Keratinocyte (primary cell): Measurements from ENCODE around the gene CCDC70. TPM values are rescaled to one million over a fixed set of nuclear protein-coding genes. Genes with fewer than 3 reads are reported as not detected.

Source experiments
- DNase-seq: peaks from one replicate; pipeline ENCODE4 v3.0.0-alpha.2; 2011; ENCODE audit warnings: low read depth, missing footprints, low spot score
- FAIRE-seq: peaks from 2 replicates; lab custom pipeline; 2011; peaks lifted over from hg19 to GRCh38; lab: Jason Lieb, UNC
- H2AFZ ChIP-seq: 2 replicates; pipeline ENCODE4 v1.6.0; 2012; ENCODE audit warnings: low read length, control low read depth, inconsistent platforms; ENCODE audit not compliant: control insufficient read depth
- H3K27ac ChIP-seq: 2 replicates; pipeline ENCODE4 v1.5.1; 2011; ENCODE audit warnings: low read length; ENCODE audit not compliant: control insufficient read depth, insufficient read depth
- H3K27me3 ChIP-seq: 3 replicates; pipeline ENCODE4 v1.6.0; 2011; ENCODE audit warnings: low read length; ENCODE audit not compliant: control insufficient read depth, insufficient read depth; ENCODE audit errors: extremely low read depth
- H3K36me3 ChIP-seq, 2 experiments: 2 replicates in 1 of 2; 3 replicates in 1 of 2; pipeline ENCODE4 v1.5.1; 2011; ENCODE audit warnings: low read length in 2 of 2, mild to moderate bottlenecking in 1 of 2; ENCODE audit not compliant: control insufficient read depth in 2 of 2, insufficient read depth in 2 of 2; ENCODE audit errors: extremely low read depth in 1 of 2
- H3K4me1 ChIP-seq: 3 replicates; pipeline ENCODE4 v1.5.1; 2011; ENCODE audit warnings: low read length; ENCODE audit not compliant: control insufficient read depth, insufficient read depth; ENCODE audit errors: extremely low read depth
- H3K4me2 ChIP-seq: 3 replicates; pipeline ENCODE4 v1.6.0; 2011; ENCODE audit warnings: low read depth, low read length; ENCODE audit not compliant: control insufficient read depth, insufficient read depth; ENCODE audit errors: extremely low read depth
- H3K4me3 ChIP-seq, 3 experiments: fragments of 200-600 bp in 1 of 3; sonication (generic) in 1 of 3; 2 replicates in 2 of 3; 3 replicates in 1 of 3; pipeline ENCODE4 v1.5.1; 2011 to 2016; ENCODE audit warnings: low read length in 3 of 3, mild to moderate bottlenecking in 3 of 3, control low read depth in 2 of 3, inconsistent platforms in 1 of 3, low read depth in 1 of 3, mixed read lengths in 1 of 3, mixed run types in 1 of 3, moderate library complexity in 1 of 3; ENCODE audit not compliant: control insufficient read depth in 2 of 3, insufficient read depth in 2 of 3; ENCODE audit errors: extremely low read depth in 1 of 3
- H3K79me2 ChIP-seq: 2 replicates; pipeline ENCODE4 v1.6.0; 2012; ENCODE audit warnings: low read length; ENCODE audit not compliant: control insufficient read depth, insufficient read depth
- H3K9ac ChIP-seq: 3 replicates; pipeline ENCODE4 v1.6.0; 2011; ENCODE audit warnings: low read length; ENCODE audit not compliant: control insufficient read depth, insufficient read depth; ENCODE audit errors: extremely low read depth
- H3K9me1 ChIP-seq: 3 replicates; pipeline ENCODE4 v1.6.0; 2011; ENCODE audit warnings: low read length; ENCODE audit not compliant: control insufficient read depth, insufficient read depth; ENCODE audit errors: extremely low read depth
- H3K9me3 ChIP-seq: 2 replicates; pipeline ENCODE4 v1.5.1; 2012; ENCODE audit warnings: low read depth, low read length; ENCODE audit not compliant: control insufficient read depth
- H4K20me1 ChIP-seq: 3 replicates; pipeline ENCODE4 v1.6.0; 2011; ENCODE audit warnings: low read length; ENCODE audit not compliant: control insufficient read depth, insufficient read depth; ENCODE audit errors: extremely low read depth
- CTCF ChIP-seq, 3 experiments: IDR thresholded peaks in 1 of 3; conservative IDR thresholded peaks in 1 of 3; optimal IDR thresholded peaks in 1 of 3; 2 replicates in 2 of 3; 3 replicates in 1 of 3; pipeline versions ENCODE3 to v1.5.1; 2011; ENCODE audit warnings: low read length in 3 of 3, mild to moderate bottlenecking in 3 of 3, moderate library complexity in 2 of 3, control low read depth in 1 of 3, inconsistent platforms in 1 of 3; ENCODE audit not compliant: insufficient read depth in 2 of 3; ENCODE audit errors: extremely low read depth in 1 of 3
- EZH2 ChIP-seq: IDR thresholded peaks from one replicate; pipeline ENCODE4 v1.6.1; 2012; ENCODE audit warnings: inconsistent platforms, mild to moderate bottlenecking, low read length, moderate library complexity
- dilution Hi-C: fragments of 300-500 bp; cut with MboI; formaldehyde crosslinking; loops from one replicate; pipeline ENCODE4 v1.7.0; 2020; ENCODE audit warnings: low sequenced_read_pairs; ENCODE audit not compliant: extremely low pct_ligation_motif_present
- polyA plus RNA-seq, 5 experiments: library from polyadenylated mRNA; depleted of rRNA in 3 of 5; stranded (reverse) in 3 of 5; stranded (forward) in 1 of 5; unstranded in 1 of 5; fragments of >200 nt; gene quantifications; 1 replicate in 1 of 5; 2 replicates in 3 of 5; 3 replicates in 1 of 5; pipeline versions ENCODE4 v1.2.1 to v1.2.3, GENCODE V29; 2011 to 2012; ENCODE audit warnings: missing spikeins in 2 of 5, low read depth in 1 of 5, low replicate concordance in 1 of 5

Gene CCDC70
- polyA plus RNA-seq, 1 donor (not counting 4 experiments of a cell fraction or from before 2014, with no cell fraction given), result not detected

- peak; percentile 91 for FAIRE-seq
- no peak overlapping the region for H3K9ac ChIP-seq
Measured at GRCh38 chr13:51814825-51815650, 46.7 kb upstream of the CCDC70 start.

GRCh38 chr13:51815848-51816247 lies 45.9 kb upstream of the CCDC70 start:
- peak overlapping the region; percentile 79 for H3K4me2 ChIP-seq
- no peak overlapping the region for H3K27ac ChIP-seq
- dilution Hi-C loops, result no loop called here
- no peaks in the 10 kb centered on the region for H3K79me2 ChIP-seq
- no peak overlapping the region for H3K4me3 ChIP-seq
- H3K4me1 ChIP-seq, result peaks cover 25% of the 10 kb centered on the region
- peaks cover 21% of the 10 kb centered on the region for H3K27me3 ChIP-seq
- FAIRE-seq (no peak), DNase-seq (no peak)
- TF ChIP-seq CTCF (optimal IDR thresholded peaks at IDR 0.05 in 1 of 3, IDR thresholded peaks at IDR 0.05 in 1 of 3, conservative IDR thresholded peaks at IDR 0.05 in 1 of 3; ENCODE audit: extremely low read depth in 1 of 3, insufficient read depth in 2 of 3, low read length in 3 of 3) (peak in 1 of 3 experiments; percentile 15), EZH2 (no peak)
- H3K36me3 ChIP-seq, result no peaks in the 10 kb centered on the region
- no peak overlapping the region for H2AFZ ChIP-seq
- H4K20me1 ChIP-seq, result no peaks in the 10 kb centered on the region
- H3K9ac ChIP-seq, result no peak overlapping the region
- no peaks in the 10 kb centered on the region for H3K9me3 ChIP-seq
- no peaks in the 10 kb centered on the region for H3K9me1 ChIP-seq

More at GRCh38 chr13:51814825-51815650, 46.7 kb upstream of the CCDC70 start:
- Histone ChIP-seq H3K36me3 (no peaks in the 10 kb centered on the region), H3K4me2 (peak overlapping the region; percentile 79), H3K4me3 (peak overlapping the region in 1 of 3 experiments; percentile 30), H3K27me3 (peaks cover 20% of the 10 kb centered on the region), H3K9me3 (no peaks in the 10 kb centered on the region), H3K79me2 (no peaks in the 10 kb centered on the region), H2AFZ (peak overlapping the region; percentile 55), H3K9me1 (no peaks in the 10 kb centered on the region), H3K4me1 (peaks cover 25% of the 10 kb centered on the region), H4K20me1 (no peaks in the 10 kb centered on the region), H3K27ac (no peak overlapping the region)
- dilution Hi-C loops, result no loop called here
- DNase-seq, result no peak
- peak; percentile 85 to 91 (median 86) for TF ChIP-seq CTCF (optimal IDR thresholded peaks at IDR 0.05 in 1 of 3, IDR thresholded peaks at IDR 0.05 in 1 of 3, conservative IDR thresholded peaks at IDR 0.05 in 1 of 3; ENCODE audit: extremely low read depth in 1 of 3, insufficient read depth in 2 of 3, low read length in 3 of 3)
- TF ChIP-seq EZH2, result no peak
